HG03095 (cell line): ENCODE measurements around the gene OPA1.

Experiments used
- ATAC-seq: cut with Tn5 transposase; IDR thresholded peaks from one replicate; pipeline ENCODE4 v1.9.1; 2021; ENCODE audit warnings: moderate library complexity; ENCODE audit not compliant: unreplicated experiment

The OPA1 gene

DNA sequence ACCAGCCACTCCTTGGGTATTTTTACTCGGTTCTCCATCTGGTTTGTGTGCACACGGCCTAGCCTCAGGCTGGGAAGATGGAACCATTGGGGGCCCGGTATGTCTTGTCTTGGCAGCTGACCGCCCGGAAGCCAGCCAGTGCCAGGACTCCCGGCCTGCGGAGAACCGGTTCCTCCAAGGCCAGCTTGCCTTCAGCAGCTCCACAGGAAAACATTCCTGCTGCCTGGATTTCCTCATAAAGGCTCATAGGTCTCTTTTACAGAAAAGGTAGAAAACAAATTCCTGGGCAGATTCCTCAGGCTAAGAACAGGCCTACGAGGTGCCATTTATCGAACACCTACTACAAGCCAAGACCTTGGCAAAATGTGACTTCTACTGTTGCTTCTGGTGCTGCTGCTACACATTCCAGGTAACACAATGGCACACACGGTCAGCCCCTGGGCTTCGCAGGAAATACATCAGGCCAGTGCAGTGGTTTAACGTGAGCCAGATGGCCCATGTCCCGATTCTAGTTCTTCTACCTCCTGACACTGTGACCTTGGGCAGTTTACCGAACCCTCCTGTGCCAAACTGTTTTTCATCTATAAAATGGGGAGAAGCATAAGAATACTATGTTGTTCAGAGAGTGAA lies 141.8 kb downstream of the OPA1 start:
- ATAC-seq = no peak

DNA sequence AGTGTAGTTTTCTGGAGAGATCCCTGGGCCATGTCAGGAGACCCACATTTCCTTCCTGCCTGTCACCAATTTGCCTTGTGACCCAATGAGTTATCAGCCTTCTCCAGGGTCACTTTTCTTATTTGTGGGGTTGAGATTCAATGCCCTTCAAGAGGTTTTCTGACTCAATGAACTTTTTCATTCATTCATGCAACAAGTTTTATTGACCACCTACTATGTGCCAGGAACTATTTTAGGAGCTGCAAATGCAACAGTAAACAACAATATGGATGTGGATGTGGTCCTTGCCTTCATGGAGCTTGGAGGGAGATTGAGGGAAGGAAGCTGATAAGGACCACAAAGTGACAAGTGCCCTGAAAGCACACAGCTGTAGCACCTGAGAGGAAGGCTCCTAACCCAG lies 142.8 kb downstream of the OPA1 start:
- ATAC-seq = no peak

DNA sequence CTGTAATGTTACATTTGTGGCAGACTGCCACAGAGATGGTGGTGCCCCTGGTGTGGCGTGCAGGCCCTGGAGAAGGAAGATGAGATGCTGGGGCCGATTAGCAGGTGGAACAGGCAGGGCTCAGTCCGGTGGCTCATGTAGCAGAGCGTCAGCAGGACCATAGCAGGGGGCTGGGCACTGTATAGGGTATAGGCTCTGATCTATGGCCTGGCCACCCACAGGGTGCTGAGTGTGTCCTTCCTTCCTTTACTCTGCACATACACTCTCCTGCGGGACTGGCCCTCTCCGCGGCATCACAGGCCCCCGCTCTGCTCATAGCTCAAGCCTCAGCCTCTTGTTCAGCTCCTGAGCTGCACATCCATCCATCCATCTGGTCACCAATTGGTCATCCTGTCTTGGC lies 143.6 kb downstream of the OPA1 start:
- no peak for ATAC-seq

DNA sequence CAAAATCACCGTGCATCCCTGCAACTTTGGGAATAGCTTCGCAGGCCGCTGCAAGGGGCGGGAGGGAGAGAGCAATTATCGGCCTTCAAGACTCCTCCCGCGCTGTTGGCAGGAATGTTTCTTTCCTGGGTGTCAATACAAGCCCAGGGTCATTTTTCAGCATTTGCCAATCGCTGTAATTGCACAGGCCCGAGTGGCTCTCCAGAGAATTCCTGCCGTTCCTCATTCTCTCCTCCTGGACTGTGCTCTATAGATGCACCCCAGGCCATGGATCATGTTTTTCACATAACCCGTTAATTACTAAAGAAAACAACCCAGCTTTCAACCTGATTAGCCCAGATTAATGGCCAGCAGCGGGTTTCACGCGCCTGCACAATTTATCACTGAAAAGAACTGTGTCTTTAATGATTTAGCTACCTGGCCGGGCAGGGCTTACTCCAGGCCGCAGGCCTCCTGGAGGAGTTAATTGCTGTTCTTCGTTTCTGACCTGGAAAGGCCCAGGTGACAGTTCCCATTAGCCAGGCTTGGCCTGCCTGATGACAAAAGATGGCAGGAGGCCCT lies 144.3 kb downstream of the OPA1 start:
- no peak for ATAC-seq

DNA sequence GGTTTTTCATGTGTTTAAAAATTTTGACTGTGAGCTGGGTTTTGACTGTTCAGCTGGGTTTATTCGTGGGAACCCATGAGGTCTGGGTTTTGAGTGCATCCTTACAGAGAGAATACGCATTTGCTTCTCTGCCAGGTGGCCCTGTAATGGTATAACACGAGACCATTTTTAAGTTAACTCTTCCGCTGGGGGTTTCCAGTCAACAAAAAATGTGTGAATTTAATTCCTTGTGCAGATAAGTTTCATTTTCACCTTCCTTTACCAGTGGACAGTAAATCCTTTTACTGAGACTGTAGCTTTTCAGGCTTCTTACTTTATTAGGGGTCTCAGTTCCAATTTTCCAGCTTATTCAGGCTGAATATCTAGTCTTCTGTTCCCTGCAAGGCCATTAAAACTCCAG lies 149.6 kb downstream of the OPA1 start:
- ATAC-seq = no peak

DNA sequence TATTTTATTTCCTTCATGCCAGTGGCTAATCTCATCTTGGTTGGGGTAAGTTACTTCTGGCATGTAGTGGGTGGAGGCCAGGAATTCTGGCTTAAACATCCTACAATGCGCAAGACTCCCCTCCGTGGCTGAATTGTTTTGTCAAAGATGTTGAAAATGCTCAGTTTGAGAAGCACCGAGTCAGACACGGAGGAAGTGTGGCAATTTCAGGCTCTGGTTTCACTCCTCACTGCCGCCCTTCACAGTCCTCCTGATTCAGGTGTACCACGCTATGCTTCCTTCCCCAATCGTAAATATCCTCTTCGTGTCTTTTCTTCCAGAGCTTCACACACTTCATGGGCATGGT lies 150.7 kb downstream of the OPA1 start:
- ATAC-seq = peak; percentile 69

GRCh38 chr3:193744048-193744821 lies 151.2 kb downstream of the OPA1 start:
- no peak for ATAC-seq

DNA sequence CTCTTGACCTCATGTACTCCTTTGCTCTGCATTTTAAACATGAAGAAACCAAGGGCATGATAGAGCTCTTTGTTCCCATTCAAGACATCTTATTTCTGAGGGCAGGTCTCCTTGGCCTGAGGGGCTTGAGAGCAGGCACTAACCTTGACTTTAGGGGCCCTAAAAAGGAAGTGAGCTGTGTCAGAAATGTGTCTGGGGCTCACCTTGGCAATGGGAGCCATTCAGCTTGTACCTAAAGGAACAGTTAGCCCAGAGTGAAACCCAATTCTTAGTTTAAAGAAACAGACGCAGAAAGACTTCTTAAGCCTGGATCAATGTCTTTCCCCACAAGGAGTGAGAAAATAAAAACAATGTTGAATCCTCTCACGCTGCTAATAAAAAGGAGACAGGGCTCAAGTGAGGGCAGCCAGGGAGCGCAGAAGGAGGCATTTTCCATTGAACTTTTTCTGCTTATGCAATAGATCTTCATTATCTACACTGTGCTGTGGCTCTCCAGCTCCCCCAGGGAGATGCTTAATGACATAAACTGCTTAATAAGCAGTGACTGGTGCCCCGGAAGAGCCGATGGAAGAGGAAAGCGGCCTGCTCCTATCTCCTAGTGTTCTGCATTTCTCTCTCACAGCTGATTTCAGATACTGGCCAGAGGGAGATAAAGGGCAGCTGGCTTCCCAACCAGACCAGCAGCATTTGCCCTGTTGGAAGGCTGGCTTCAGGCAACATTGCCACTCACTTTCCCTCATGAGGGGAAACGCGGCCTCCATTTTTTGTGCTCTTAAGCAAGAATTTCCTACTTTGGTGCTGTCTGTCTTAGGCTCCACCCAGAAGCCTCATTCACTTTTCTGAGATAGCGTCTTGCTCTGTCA lies 152.0 kb downstream of the OPA1 start:
- no peak for ATAC-seq

GRCh38 chr3:193746832-193747231 lies 153.8 kb downstream of the OPA1 start:
- ATAC-seq = no peak
